K562 (cell line): ENCODE results near the gene SLC24A3. TPM values are rescaled to one million over a fixed set of nuclear protein-coding genes. Genes with fewer than 3 reads are reported as not detected.

ENCODE experiments used
- ATAC-seq: fragments of 200-7000 bp; cut with Tn5 transposase; 3 replicates; pipeline ENCODE4 v1.9.1; 2020; ENCODE audit warnings: moderate library complexity
- BruUV-seq: library from RNA; stranded (reverse); fragments of 400-500 nt; replicated peaks from 2 replicates; lab custom pipeline; 2021; lab: Mats Ljungman, UMichigan
- CTCF ChIA-PET: fragments of 300-600 bp; formaldehyde crosslinking; extraction: SDS; loops from one replicate; lab custom pipeline; 2021; ENCODE audit warnings: low intra/inter-chr PET ratio; lab: Yijun Ruan, JAX
- POLR2A ChIA-PET: fragments of 300-600, 350-650 bp; sonication (Branson Sonifier 250); formaldehyde crosslinking; extraction: SDS; loops from one replicate; lab custom pipeline; 2021; ENCODE audit warnings: antibody characterized with exemption, inconsistent platforms; lab: Yijun Ruan, JAX
- DNase-seq, 4 experiments: peaks; one replicate each; pipeline versions ENCODE4 v3.0.0 to v3.0.0-alpha.2; 2011 to 2018; ENCODE audit warnings: low spot score in 3 of 4, mixed read lengths in 3 of 4; ENCODE audit errors: extremely low read depth in 1 of 4
- FAIRE-seq: peaks from 2 replicates; lab custom pipeline; 2011; peaks lifted over from hg19 to GRCh38; lab: Jason Lieb, UNC
- H2AFZ ChIP-seq: 2 replicates; pipeline ENCODE4 v1.6.0; 2011; ENCODE audit warnings: low read depth, low read length, control low read depth, inconsistent platforms
- H3K27ac ChIP-seq: fragments of 200-600 bp; 3 replicates; pipeline ENCODE4 v1.8.0; 2011; ENCODE audit warnings: low read depth, mild to moderate bottlenecking, control low read depth, inconsistent platforms, low read length, moderate library complexity, mixed read lengths; ENCODE audit errors: extremely low read depth
- H3K27me3 ChIP-seq, 2 experiments: fragments of 300-600 bp in 1 of 2; 2 replicates in 1 of 2; 3 replicates in 1 of 2; pipeline versions ENCODE4 v1.6.0 to v1.8.0; 2011; ENCODE audit warnings: inconsistent platforms in 2 of 2, low read length in 2 of 2, mild to moderate bottlenecking in 1 of 2, mixed read lengths in 1 of 2, moderate library complexity in 1 of 2; ENCODE audit not compliant: control insufficient read depth in 2 of 2, insufficient read depth in 2 of 2
- H3K36me3 ChIP-seq: fragments of 300-600 bp; 3 replicates; pipeline ENCODE4 v1.8.0; 2011; ENCODE audit warnings: mild to moderate bottlenecking, low read length, inconsistent platforms; ENCODE audit not compliant: control insufficient read depth, insufficient read depth
- H3K4me1 ChIP-seq, 2 experiments: fragments of 200-600 bp in 1 of 2; replicated peaks in 1 of 2; 2 replicates in 1 of 2; 3 replicates in 1 of 2; pipeline versions ENCODE4 v1.5.1 to v1.8.0; 2011; ENCODE audit warnings: inconsistent platforms in 2 of 2, low read length in 2 of 2, mild to moderate bottlenecking in 1 of 2, mixed read lengths in 1 of 2, moderate library complexity in 1 of 2; ENCODE audit not compliant: control insufficient read depth in 2 of 2, insufficient read depth in 2 of 2
- H3K4me2 ChIP-seq: 2 replicates; pipeline ENCODE4 v1.6.1; 2011; ENCODE audit warnings: low read length, control low read depth, inconsistent platforms, mixed read lengths; ENCODE audit not compliant: insufficient read depth
- H3K4me3 ChIP-seq: fragments of 200-600 bp; sonication (generic), shearing (Covaris generic); 2 replicates; pipeline ENCODE4 v1.5.1; 2016; ENCODE audit warnings: control low read depth, inconsistent platforms
- H3K79me2 ChIP-seq: fragments of 200-600 bp; 3 replicates; pipeline ENCODE4 v1.8.0; 2011; ENCODE audit warnings: low read length, inconsistent platforms; ENCODE audit not compliant: control insufficient read depth, insufficient read depth
- H3K9ac ChIP-seq, 2 experiments: 2 replicates each; pipeline versions ENCODE4 v1.6.0 to v1.6.1; 2011; ENCODE audit warnings: low read depth in 2 of 2, low read length in 2 of 2, control low read depth in 1 of 2, inconsistent platforms in 1 of 2, mild to moderate bottlenecking in 1 of 2, mixed read lengths in 1 of 2; ENCODE audit not compliant: insufficient read depth in 1 of 2
- H3K9me1 ChIP-seq: one replicate; pipeline ENCODE4 v1.6.0; 2011; ENCODE audit warnings: inconsistent platforms, mild to moderate bottlenecking, low read length, moderate library complexity; ENCODE audit not compliant: control insufficient read depth, insufficient read depth
- H3K9me3 ChIP-seq: replicated peaks from 2 replicates; pipeline ENCODE4 v1.5.1; 2011; ENCODE audit warnings: low read depth, low read length, inconsistent platforms; ENCODE audit not compliant: control insufficient read depth, insufficient read depth
- H4K20me1 ChIP-seq: replicated peaks from 2 replicates; pipeline ENCODE4 v1.6.1; 2011; ENCODE audit warnings: low read length, inconsistent platforms, mixed read lengths; ENCODE audit not compliant: control insufficient read depth, insufficient read depth
- ATF3 ChIP-seq, 2 experiments: fragments of 450-650 bp in 1 of 2; sonication (generic) in 1 of 2; formaldehyde crosslinking in 1 of 2; IDR thresholded peaks in 1 of 2; conservative IDR thresholded peaks in 1 of 2; 2 replicates each; pipeline versions ENCODE4 v1.6.1 to v1.8.1; 2016 to 2023; ENCODE audit warnings: mild to moderate bottlenecking in 2 of 2, moderate library complexity in 2 of 2, inconsistent platforms in 1 of 2, missing genetic modification reagents in 1 of 2
- CCNT2 ChIP-seq: IDR thresholded peaks from 2 replicates; pipeline ENCODE4 v1.6.1; 2011; ENCODE audit warnings: borderline replicate concordance, low read depth, mild to moderate bottlenecking, moderate library complexity, mixed read lengths, low read length; ENCODE audit not compliant: insufficient read length; ENCODE audit errors: extremely low read depth
- DNMT1 ChIP-seq: fragments of 450-650 bp; IDR thresholded peaks from 2 replicates; pipeline ENCODE4 v1.6.1; 2016; ENCODE audit warnings: antibody characterized with exemption, mild to moderate bottlenecking
- HNRNPUL1 ChIP-seq: fragments of 200-400 bp; formaldehyde crosslinking; IDR thresholded peaks from 2 replicates; pipeline ENCODE4 v1.6.1; 2017; ENCODE audit warnings: low read length
- HOXB6 ChIP-seq: fragments of 250-450 bp; sonication (Bioruptor Pico); IDR thresholded peaks from 2 replicates; pipeline ENCODE4 v1.5.1; 2022; ENCODE audit warnings: mild to moderate bottlenecking, borderline replicate concordance
- LARP7 ChIP-seq: fragments of 450-650 bp; IDR thresholded peaks from 2 replicates; pipeline ENCODE4 v1.6.1; 2016
- MAFF ChIP-seq: IDR thresholded peaks from 2 replicates; pipeline ENCODE4 v1.6.1; 2012; ENCODE audit warnings: low read length, improper control_type of control experiment
- MYC ChIP-seq, 2 experiments: fragments of 250-450 bp in 1 of 2; sonication (Bioruptor Pico) in 1 of 2; IDR thresholded peaks; 2 replicates each; pipeline versions ENCODE4 v1.5.1 to v1.6.1; 2012 to 2021; ENCODE audit warnings: low read depth in 2 of 2, borderline replicate concordance in 1 of 2, improper control_type of control experiment in 1 of 2, low read length in 1 of 2, mild to moderate bottlenecking in 1 of 2, moderate library complexity in 1 of 2
- NEUROD1 ChIP-seq: fragments of 150-350 bp; IDR thresholded peaks from 2 replicates; pipeline ENCODE4 v1.6.1; 2014; ENCODE audit warnings: borderline replicate concordance, low read length, low read depth; ENCODE audit not compliant: partially characterized antibody
- NFRKB ChIP-seq: fragments of 450-650 bp; IDR thresholded peaks from 2 replicates; pipeline ENCODE4 v1.6.1; 2016; ENCODE audit warnings: low read depth
- NR3C1 ChIP-seq: sonication (generic); formaldehyde crosslinking; IDR thresholded peaks from 2 replicates; pipeline ENCODE4 v1.8.1; 2022; ENCODE audit warnings: missing genetic modification reagents
- OTX1 ChIP-seq: fragments of 450-650 bp; formaldehyde crosslinking; IDR thresholded peaks from 2 replicates; pipeline ENCODE4 v1.4.0; 2022; ENCODE audit warnings: mild to moderate bottlenecking
- SAFB ChIP-seq: fragments of 200-400 bp; formaldehyde crosslinking; IDR thresholded peaks from 2 replicates; pipeline ENCODE4 v1.6.1; 2017; ENCODE audit warnings: low read depth, low read length, borderline replicate concordance
- ZKSCAN3 ChIP-seq: fragments of 250-450 bp; sonication (Bioruptor Pico); IDR thresholded peaks from 2 replicates; pipeline ENCODE4 v1.4.0; 2020
- ZNF212 ChIP-seq: fragments of 450-650 bp; formaldehyde crosslinking; IDR thresholded peaks from 2 replicates; pipeline ENCODE4 v1.4.0; 2020; ENCODE audit warnings: mild to moderate bottlenecking
- ZNF24 ChIP-seq: fragments of 450-650 bp; IDR thresholded peaks from 2 replicates; pipeline ENCODE4 v1.6.1; 2016
- ZNF764 ChIP-seq: fragments of 250-450 bp; sonication (Bioruptor Pico); IDR thresholded peaks from 2 replicates; pipeline ENCODE4 v1.4.0; 2020; ENCODE audit warnings: low read depth, mild to moderate bottlenecking, moderate library complexity
- ZSCAN32 ChIP-seq: fragments of 450-650 bp; formaldehyde crosslinking; IDR thresholded peaks from 2 replicates; pipeline ENCODE4 v1.4.0; 2020; ENCODE audit warnings: mild to moderate bottlenecking, moderate library complexity
- WGBS: fragments of 100-300 bp; shearing (Covaris generic); methylation state at CpG from one replicate; pipeline ENCODE4 v1.1.6; 2016; ENCODE audit warnings: low coverage, mixed read lengths; ENCODE audit not compliant: insufficient coverage; ENCODE audit errors: missing lambda C conversion rate; 5-methylcytosine and 5-hydroxymethylcytosine counted together
- in situ Hi-C: fragments of 300-500 bp; cut with MboI; formaldehyde crosslinking; loops from 4 replicates; pipeline ENCODE4 v1.15.0; 2018; ENCODE audit warnings: inconsistent platforms, mixed read lengths
- intact Hi-C: fragments of 100-400 bp; cut with micrococcal nuclease; formaldehyde crosslinking; loops from 2 replicates; pipeline ENCODE4 v1.14.2; 2022
- polyA plus RNA-seq, 8 experiments: library from polyadenylated mRNA; depleted of rRNA in 4 of 8; stranded (reverse) in 5 of 8; unstranded in 3 of 8; fragments of >200 nt; fragmentation: Nextera tagmentation in 2 of 8; fragmentation: Illumina TruSeq in 1 of 8; extraction: Ambion mirVana in 2 of 8; extraction: Trizol in 1 of 8; gene quantifications; 2 replicates each; pipeline versions ENCODE4 v1.2.1 to v1.2.3, GENCODE V29; 2011 to 2014; ENCODE audit warnings: inconsistent platforms in 1 of 8, missing spikeins in 1 of 8
- total RNA-seq, 7 experiments: library from RNA; depleted of rRNA in 6 of 7; stranded (reverse); fragments of >200 nt in 6 of 7; fragmentation: Illumina TruSeq in 2 of 7; extraction: Trizol in 2 of 7; gene quantifications; 2 replicates each; pipeline versions ENCODE4 v1.2.1 to v1.2.3, GENCODE V29; 2011 to 2021; ENCODE audit warnings: low replicate concordance in 1 of 7

Gene SLC24A3
- total and polyA plus RNA-seq, 9 of the 15 experiments (the other 6 are each of a cell fraction or from before 2014, with no cell fraction given) = not detected

GRCh38 chr20:19715986-19716385 lies 503.5 kb downstream of the SLC24A3 start:
- intact Hi-C loops = no loop called here

More at GRCh38 chr20:19715986-19716385, 503.5 kb downstream of the SLC24A3 start:
- Histone ChIP-seq H3K4me3 (no peak overlapping the region), H3K79me2 (no peaks in the 10 kb centered on the region), H3K9me1 (no peaks in the 10 kb centered on the region), H4K20me1 (no peaks in the 10 kb centered on the region), H3K36me3 (no peaks in the 10 kb centered on the region), H3K27me3 (no peaks in the 10 kb centered on the region; a peak in 1 of 5 replicates), H3K27ac (no peak overlapping the region), H3K4me2 (no peak overlapping the region), H3K9me3 (no peaks in the 10 kb centered on the region), H2AFZ (no peak overlapping the region), H3K4me1 (no peaks in the 10 kb centered on the region), H3K9ac (no peak overlapping the region)
- TF ChIP-seq HNRNPUL1 = no peak
- no peak for TF ChIP-seq DNMT1
- TF ChIP-seq OTX1 = no peak
- TF ChIP-seq NR3C1 (CRISPR knock-in tag) = no peak
- no peak for TF ChIP-seq ZSCAN32 (CRISPR knock-in tag)
- TF ChIP-seq ATF3 (IDR thresholded peaks at IDR 0.05) = no peak
- no peak for TF ChIP-seq ATF3 (CRISPR knock-in tag; conservative IDR thresholded peaks at IDR 0.05)
- TF ChIP-seq ZNF24 = no peak
- TF ChIP-seq MYC (IDR thresholded peaks at IDR 0.05; ENCODE audit: low read depth, low read length) = no peak
- TF ChIP-seq MYC (CRISPR knock-in tag; IDR thresholded peaks at IDR 0.05; ENCODE audit: borderline replicate concordance, low read depth) = no peak
- TF ChIP-seq SAFB = no peak
- TF ChIP-seq ZNF764 (CRISPR knock-in tag) = no peak
- no peak for TF ChIP-seq HOXB6
- no peak for TF ChIP-seq NEUROD1
- TF ChIP-seq ZNF212 (CRISPR knock-in tag) = no peak
- no peak for TF ChIP-seq ZKSCAN3
- TF ChIP-seq NFRKB = no peak
- no peak for TF ChIP-seq CCNT2
- no peak for TF ChIP-seq MAFF
- no peak for TF ChIP-seq LARP7
- DNase-seq (no peak), FAIRE-seq (no peak), ATAC-seq (no peak)
- POLR2A ChIA-PET = no interaction called here
- WGBS = 0% methylated on average over 2 of the region's 3 CpGs
- in situ Hi-C loops = no loop called here
- no TSS peak for BruUV-seq
- CTCF ChIA-PET = no interaction called here
